K562 (cell line): ENCODE data around the gene FANCD2. TPM values are rescaled to one million over a fixed set of nuclear protein-coding genes. Genes with fewer than 3 reads are reported as not detected.

Experiments used
- CLOCK ChIP-seq: fragments of 250-450 bp; sonication (Bioruptor Pico); IDR thresholded peaks from 2 replicates; pipeline ENCODE4 v1.4.0; 2020; ENCODE audit warnings: mild to moderate bottlenecking, moderate library complexity, borderline replicate concordance
- ESRRB ChIP-seq: fragments of 250-450 bp; sonication (Bioruptor Pico); IDR thresholded peaks from 2 replicates; pipeline ENCODE4 v1.5.0; 2020; ENCODE audit warnings: mild to moderate bottlenecking, moderate library complexity, borderline replicate concordance
- NELFE ChIP-seq: IDR thresholded peaks from 2 replicates; pipeline ENCODE4 v1.6.1; 2011; ENCODE audit warnings: mild to moderate bottlenecking; ENCODE audit not compliant: insufficient read depth, insufficient read length
- NR2C2 ChIP-seq, 2 experiments: fragments of 200-800 bp in 1 of 2; sonication (Bioruptor generic) in 1 of 2; sonication (generic) in 1 of 2; formaldehyde crosslinking in 1 of 2; IDR thresholded peaks; 2 replicates each; pipeline versions ENCODE4 v1.6.1 to v1.8.0; 2016 to 2022; ENCODE audit warnings: mild to moderate bottlenecking in 1 of 2, missing compliant biosample characterization in 1 of 2, missing genetic modification characterization in 1 of 2, missing genetic modification reagents in 1 of 2
- PTRF ChIP-seq: fragments of 450-650 bp; IDR thresholded peaks from 2 replicates; pipeline ENCODE4 v1.6.1; 2016; ENCODE audit warnings: mild to moderate bottlenecking, missing genetic modification characterization, missing compliant biosample characterization
- PYGO2 ChIP-seq: fragments of 450-650 bp; IDR thresholded peaks from 2 replicates; pipeline ENCODE4 v1.6.1; 2016; ENCODE audit warnings: mild to moderate bottlenecking, missing genetic modification characterization, moderate library complexity, missing compliant biosample characterization
- TCF3 ChIP-seq: sonication (generic); formaldehyde crosslinking; IDR thresholded peaks from 2 replicates; pipeline ENCODE4 v1.4.0; 2020; ENCODE audit warnings: mild to moderate bottlenecking, missing genetic modification reagents
- ZNF3 ChIP-seq: fragments of 250-450 bp; sonication (Bioruptor Pico); IDR thresholded peaks from 2 replicates; pipeline ENCODE4 v1.5.0; 2021; ENCODE audit warnings: mild to moderate bottlenecking, moderate library complexity
- ZNF311 ChIP-seq: fragments of 250-450 bp; sonication (Bioruptor Pico); IDR thresholded peaks from 2 replicates; pipeline ENCODE4 v1.4.0; 2020; ENCODE audit warnings: mild to moderate bottlenecking, moderate library complexity
- ZNF511 ChIP-seq: sonication (generic); formaldehyde crosslinking; IDR thresholded peaks from 2 replicates; pipeline ENCODE4 v1.8.0; 2022; ENCODE audit warnings: mild to moderate bottlenecking, missing genetic modification reagents
- ZNF512 ChIP-seq: IDR thresholded peaks from 2 replicates; pipeline ENCODE4 v1.6.1; 2016; ENCODE audit warnings: missing genetic modification characterization, missing compliant biosample characterization
- ZNF518B ChIP-seq: fragments of 250-450 bp; sonication (Bioruptor Pico); IDR thresholded peaks from 2 replicates; pipeline ENCODE4 v1.5.0; 2021; ENCODE audit warnings: mild to moderate bottlenecking, moderate library complexity
- polyA plus RNA-seq, 8 experiments: library from polyadenylated mRNA; depleted of rRNA in 4 of 8; stranded (reverse) in 5 of 8; unstranded in 3 of 8; fragments of >200 nt; fragmentation: Nextera tagmentation in 2 of 8; fragmentation: Illumina TruSeq in 1 of 8; extraction: Ambion mirVana in 2 of 8; extraction: Trizol in 1 of 8; gene quantifications; 2 replicates each; pipeline versions ENCODE4 v1.2.1 to v1.2.3, GENCODE V29; 2011 to 2014; ENCODE audit warnings: inconsistent platforms in 1 of 8, missing spikeins in 1 of 8
- total RNA-seq, 7 experiments: library from RNA; depleted of rRNA in 6 of 7; stranded (reverse); fragments of >200 nt in 6 of 7; fragmentation: Illumina TruSeq in 2 of 7; extraction: Trizol in 2 of 7; gene quantifications; 2 replicates each; pipeline versions ENCODE4 v1.2.1 to v1.2.3, GENCODE V29; 2011 to 2021; ENCODE audit warnings: low replicate concordance in 1 of 7
- TF ChIP-seq, protein P1 (sequence below): fragments of 450-650 bp; IDR thresholded peaks from 2 replicates; pipeline ENCODE4 v1.6.1; 2018; ENCODE audit not compliant: partially characterized antibody

FANCD2 gene
- total and polyA plus RNA-seq, 9 of the 15 experiments (the other 6 are each of a cell fraction or from before 2014, with no cell fraction given) = 59.4 to 137 (median 96.1) TPM

- TF ChIP-seq CLOCK (CRISPR knock-in tag) (no peak), ZNF3 (CRISPR knock-in tag) (no peak), ZNF512 (tag) (no peak), PYGO2 (tag) (no peak), NR2C2 (CRISPR knock-in tag; IDR thresholded peaks at IDR 0.05) (peak; percentile 70), NR2C2 (tag; IDR thresholded peaks at IDR 0.05) (peak; percentile 76), ZNF311 (CRISPR knock-in tag) (no peak), TCF3 (no peak), PTRF (tag) (no peak), ESRRB (CRISPR knock-in tag) (no peak), ZNF518B (CRISPR knock-in tag) (no peak), NELFE (no peak), ZNF511 (peak; percentile 72)
- TF ChIP-seq, protein P1, sequence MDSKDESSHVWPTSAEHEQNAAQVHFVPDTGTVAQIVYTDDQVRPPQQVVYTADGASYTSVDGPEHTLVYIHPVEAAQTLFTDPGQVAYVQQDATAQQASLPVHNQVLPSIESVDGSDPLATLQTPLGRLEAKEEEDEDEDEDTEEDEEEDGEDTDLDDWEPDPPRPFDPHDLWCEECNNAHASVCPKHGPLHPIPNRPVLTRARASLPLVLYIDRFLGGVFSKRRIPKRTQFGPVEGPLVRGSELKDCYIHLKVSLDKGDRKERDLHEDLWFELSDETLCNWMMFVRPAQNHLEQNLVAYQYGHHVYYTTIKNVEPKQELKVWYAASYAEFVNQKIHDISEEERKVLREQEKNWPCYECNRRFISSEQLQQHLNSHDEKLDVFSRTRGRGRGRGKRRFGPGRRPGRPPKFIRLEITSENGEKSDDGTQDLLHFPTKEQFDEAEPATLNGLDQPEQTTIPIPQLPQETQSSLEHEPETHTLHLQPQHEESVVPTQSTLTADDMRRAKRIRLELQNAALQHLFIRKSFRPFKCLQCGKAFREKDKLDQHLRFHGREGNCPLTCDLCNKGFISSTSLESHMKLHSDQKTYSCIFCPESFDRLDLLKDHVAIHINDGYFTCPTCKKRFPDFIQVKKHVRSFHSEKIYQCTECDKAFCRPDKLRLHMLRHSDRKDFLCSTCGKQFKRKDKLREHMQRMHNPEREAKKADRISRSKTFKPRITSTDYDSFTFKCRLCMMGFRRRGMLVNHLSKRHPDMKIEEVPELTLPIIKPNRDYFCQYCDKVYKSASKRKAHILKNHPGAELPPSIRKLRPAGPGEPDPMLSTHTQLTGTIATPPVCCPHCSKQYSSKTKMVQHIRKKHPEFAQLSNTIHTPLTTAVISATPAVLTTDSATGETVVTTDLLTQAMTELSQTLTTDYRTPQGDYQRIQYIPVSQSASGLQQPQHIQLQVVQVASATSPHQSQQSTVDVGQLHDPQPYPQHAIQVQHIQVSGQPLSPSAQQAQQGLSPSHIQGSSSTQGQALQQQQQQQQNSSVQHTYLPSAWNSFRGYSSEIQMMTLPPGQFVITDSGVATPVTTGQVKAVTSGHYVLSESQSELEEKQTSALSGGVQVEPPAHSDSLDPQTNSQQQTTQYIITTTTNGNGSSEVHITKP = no peak
These were observed 89.3 kb downstream of the FANCD2 start, which contains the start of gene BRK1 (continued) for GRCh38 chr3:10115326-10116137.
